Daoy (cell line): ENCODE data around the gene ZNF445. TPM values are rescaled to one million over a fixed set of nuclear protein-coding genes. Genes with fewer than 3 reads are reported as not detected.
"Not testable (repeated sequence)": the region's sequence is repeated elsewhere in the genome, so short reads cannot be mapped to it uniquely, and the experiment has no call there.

Source experiments
- DNase-seq: peaks from one replicate; pipeline ENCODE4 v3.0.0-alpha.2; 2015; ENCODE audit warnings: low read depth
- total RNA-seq: library from RNA; depleted of rRNA; stranded (reverse); fragments of >200 nt; shearing (Covaris generic); gene quantifications from 2 replicates; pipeline ENCODE4 v1.2.3, GENCODE V29; 2014; rRNA removed

The ZNF445 gene
- total RNA-seq, 1 experiment from 2014 or later: 2.6 TPM

DNA sequence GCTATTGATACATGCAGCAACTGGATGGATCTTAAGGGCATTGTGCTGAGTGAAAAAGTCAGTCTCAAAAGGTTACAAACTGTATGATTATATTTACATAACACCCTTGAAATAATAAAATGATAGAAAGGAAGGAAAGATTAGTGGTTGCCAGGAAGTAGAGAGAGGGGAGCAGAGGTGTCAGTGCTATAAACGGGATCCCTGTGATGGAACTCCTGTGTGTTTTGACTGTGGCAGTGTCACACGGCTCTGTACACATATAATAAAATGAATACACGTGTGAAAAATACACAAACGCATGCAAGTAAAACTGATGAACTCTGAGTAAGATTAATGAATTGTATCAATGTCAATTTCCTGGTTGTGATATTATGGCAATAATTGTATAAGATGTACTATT lies 78.6 kb downstream of the ZNF445 start:
- no peak for DNase-seq

GRCh38 chr3:44398271-44398670 lies 79.2 kb downstream of the ZNF445 start:
- DNase-seq: not testable (repeated sequence)

- DNase-seq: no peak
Measured at GRCh38 chr3:44396200-44397171, 81.0 kb downstream of the ZNF445 start.

- no peak for DNase-seq
Measured at GRCh38 chr3:44395714-44396113, 81.8 kb downstream of the ZNF445 start.

- DNase-seq: no peak
Measured at GRCh38 chr3:44392489-44392888, 85.0 kb downstream of the ZNF445 start.

GRCh38 chr3:44387404-44387803 lies 90.1 kb downstream of the ZNF445 start:
- no peak for DNase-seq

Other genes starting within 250 kb of the ZNF445 start
- gene TOPAZ1, start 235.8 kb downstream of the ZNF445 start, total RNA-seq: not detected in 2 replicates
- gene TCAIM, start 138.9 kb downstream of the ZNF445 start, total RNA-seq: 14.2 and 20.4 TPM in 2 replicates
- 2.1 and 2.2 TPM in 2 replicates for gene ZKSCAN7, start 77.5 kb upstream of the ZNF445 start, total RNA-seq
- 0.60 and 0.91 TPM in 2 replicates for gene ZNF660, start 107.3 kb upstream of the ZNF445 start, total RNA-seq
- gene ZNF197, start 147.4 kb upstream of the ZNF445 start, total RNA-seq: 11.1 and 12.8 TPM in 2 replicates
- gene ZNF35, start 171.1 kb upstream of the ZNF445 start, total RNA-seq: 13.7 and 17.4 TPM in 2 replicates
- gene ZNF502, start 235.0 kb upstream of the ZNF445 start, total RNA-seq: 3.6 and 5.7 TPM in 2 replicates